Measurements from ENCODE around the gene KLHL18.

The KLHL18 gene

DNA sequence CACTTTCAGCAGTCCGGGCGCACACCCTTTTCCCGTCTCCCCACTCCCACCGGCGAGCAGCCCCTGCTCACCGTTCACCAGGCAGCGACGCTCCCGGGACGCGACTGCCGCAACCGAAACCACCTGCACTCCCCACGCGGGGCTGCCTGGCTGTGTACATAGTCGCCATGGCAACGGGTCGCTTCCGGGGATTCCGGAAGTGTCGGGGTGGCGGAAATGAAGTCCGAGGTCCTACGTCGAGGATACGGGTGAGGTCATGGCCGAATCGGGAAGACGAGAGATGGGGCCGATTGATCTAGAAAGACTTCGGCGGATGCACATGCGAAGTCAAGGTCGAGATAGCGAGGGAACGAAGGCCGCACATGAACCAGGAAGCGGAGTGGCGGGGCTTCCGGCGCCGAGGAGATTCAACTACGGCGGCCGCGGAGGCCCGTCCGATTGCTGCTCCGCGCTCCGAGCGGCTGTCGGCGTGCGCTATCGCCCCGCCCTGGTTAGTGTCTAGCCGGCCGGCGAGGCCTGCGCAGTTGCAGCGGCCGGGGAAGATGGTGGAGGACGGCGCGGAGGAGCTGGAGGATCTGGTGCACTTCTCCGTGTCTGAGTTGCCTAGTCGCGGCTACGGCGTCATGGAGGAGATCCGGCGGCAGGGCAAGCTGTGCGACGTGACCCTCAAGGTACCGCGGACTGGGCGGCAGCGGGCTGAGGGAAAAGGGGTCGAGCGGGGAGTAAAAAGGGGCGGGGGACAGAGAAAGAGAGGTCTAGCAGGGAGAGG, at the start of gene KLHL18, which contains the start of gene KIF9:
Gene KLHL18, plus strand, starts transcription at position 521 of the 769 bp plus-strand sequence. Its CDS starts 22 bp downstream, at position 543.
Gene KIF9, minus strand, starts transcription at position 376 of the 769 bp plus-strand sequence. CDS start 5,425 bp downstream, outside the sequence.
- TF ChIP-seq, protein P1, sequence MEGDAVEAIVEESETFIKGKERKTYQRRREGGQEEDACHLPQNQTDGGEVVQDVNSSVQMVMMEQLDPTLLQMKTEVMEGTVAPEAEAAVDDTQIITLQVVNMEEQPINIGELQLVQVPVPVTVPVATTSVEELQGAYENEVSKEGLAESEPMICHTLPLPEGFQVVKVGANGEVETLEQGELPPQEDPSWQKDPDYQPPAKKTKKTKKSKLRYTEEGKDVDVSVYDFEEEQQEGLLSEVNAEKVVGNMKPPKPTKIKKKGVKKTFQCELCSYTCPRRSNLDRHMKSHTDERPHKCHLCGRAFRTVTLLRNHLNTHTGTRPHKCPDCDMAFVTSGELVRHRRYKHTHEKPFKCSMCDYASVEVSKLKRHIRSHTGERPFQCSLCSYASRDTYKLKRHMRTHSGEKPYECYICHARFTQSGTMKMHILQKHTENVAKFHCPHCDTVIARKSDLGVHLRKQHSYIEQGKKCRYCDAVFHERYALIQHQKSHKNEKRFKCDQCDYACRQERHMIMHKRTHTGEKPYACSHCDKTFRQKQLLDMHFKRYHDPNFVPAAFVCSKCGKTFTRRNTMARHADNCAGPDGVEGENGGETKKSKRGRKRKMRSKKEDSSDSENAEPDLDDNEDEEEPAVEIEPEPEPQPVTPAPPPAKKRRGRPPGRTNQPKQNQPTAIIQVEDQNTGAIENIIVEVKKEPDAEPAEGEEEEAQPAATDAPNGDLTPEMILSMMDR (IDR thresholded peaks at IDR 0.05; ENCODE audit: unreplicated experiment in 3 of 3), result no peak
- no peaks in the 10 kb centered on the region for H3K9me3 Mint-ChIP-seq
- H3K4me3 Mint-ChIP-seq, result peak within 1 kb of the TSS; percentile 98 to 99 (median 99)
- H3K27ac Mint-ChIP-seq, result peak within 1 kb of the TSS; percentile 97 to 98 (median 97)
- no peaks in the 10 kb centered on the region for H3K27me3 Mint-ChIP-seq (ENCODE audit: low read depth)
- H3K4me1 Mint-ChIP-seq, result peaks cover 17% of the 10 kb centered on the region
- H3K36me3 Mint-ChIP-seq (ENCODE audit: low read depth), result peaks cover 6% of the 10 kb centered on the region

DNA sequence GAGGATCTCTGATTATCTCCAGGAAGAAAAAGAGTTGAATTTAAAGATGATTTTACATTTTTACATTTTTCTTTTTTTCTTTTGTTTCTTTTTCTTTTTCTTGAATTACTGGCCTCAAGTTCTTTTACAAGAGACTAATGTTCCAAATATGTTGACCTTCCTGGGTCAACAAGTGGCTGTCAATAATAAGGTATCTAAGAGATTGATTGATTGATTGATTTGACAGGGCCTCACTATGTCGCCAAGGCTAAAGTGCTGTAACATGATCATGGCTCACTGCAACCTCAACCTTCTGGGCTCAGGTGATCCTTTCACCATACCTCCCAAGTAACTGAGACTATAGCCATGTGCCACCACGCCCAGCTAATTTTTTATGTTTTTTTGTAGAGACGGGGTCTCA, 44.7 kb upstream of the KLHL18 start:
- TF ChIP-seq, protein P1 (IDR thresholded peaks at IDR 0.05; ENCODE audit: unreplicated experiment in 3 of 3), result no peak
- no peaks in the 10 kb centered on the region for H3K36me3 Mint-ChIP-seq (ENCODE audit: low read depth)
- no peaks in the 10 kb centered on the region for H3K4me1 Mint-ChIP-seq
- H3K27ac Mint-ChIP-seq, result no peak overlapping the region
- H3K4me3 Mint-ChIP-seq, result no peak overlapping the region
- H3K9me3 Mint-ChIP-seq, result no peaks in the 10 kb centered on the region
- H3K27me3 Mint-ChIP-seq (ENCODE audit: low read depth), result no peaks in the 10 kb centered on the region

DNA sequence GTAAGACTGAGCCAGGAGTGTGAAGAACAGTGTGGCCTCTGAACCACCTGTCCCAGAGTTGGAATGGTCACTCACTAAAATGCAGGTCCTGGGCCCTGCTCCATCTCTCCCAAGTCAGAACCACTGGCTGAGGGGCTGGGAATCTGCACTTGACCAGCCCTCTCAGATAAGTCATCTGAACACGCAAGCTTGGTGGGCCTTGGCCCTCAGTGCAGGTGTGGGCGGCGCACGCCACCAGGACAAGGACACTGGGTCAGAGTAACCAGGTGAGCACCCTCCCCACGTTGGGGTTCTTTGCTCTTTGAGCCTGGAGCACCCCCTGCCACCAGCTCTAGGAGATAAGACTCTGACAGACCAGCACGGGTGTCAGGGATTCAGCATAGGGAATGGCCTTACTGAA, 42.8 kb upstream of the KLHL18 start:
- H3K27me3 Mint-ChIP-seq (ENCODE audit: low read depth), result no peaks in the 10 kb centered on the region
- no peaks in the 10 kb centered on the region for H3K36me3 Mint-ChIP-seq (ENCODE audit: low read depth)
- H3K4me3 Mint-ChIP-seq, result no peak overlapping the region
- no peak overlapping the region for H3K27ac Mint-ChIP-seq
- no peaks in the 10 kb centered on the region for H3K4me1 Mint-ChIP-seq
- no peaks in the 10 kb centered on the region for H3K9me3 Mint-ChIP-seq
- TF ChIP-seq, protein P1 (IDR thresholded peaks at IDR 0.05; ENCODE audit: unreplicated experiment in 3 of 3), result no peak

DNA sequence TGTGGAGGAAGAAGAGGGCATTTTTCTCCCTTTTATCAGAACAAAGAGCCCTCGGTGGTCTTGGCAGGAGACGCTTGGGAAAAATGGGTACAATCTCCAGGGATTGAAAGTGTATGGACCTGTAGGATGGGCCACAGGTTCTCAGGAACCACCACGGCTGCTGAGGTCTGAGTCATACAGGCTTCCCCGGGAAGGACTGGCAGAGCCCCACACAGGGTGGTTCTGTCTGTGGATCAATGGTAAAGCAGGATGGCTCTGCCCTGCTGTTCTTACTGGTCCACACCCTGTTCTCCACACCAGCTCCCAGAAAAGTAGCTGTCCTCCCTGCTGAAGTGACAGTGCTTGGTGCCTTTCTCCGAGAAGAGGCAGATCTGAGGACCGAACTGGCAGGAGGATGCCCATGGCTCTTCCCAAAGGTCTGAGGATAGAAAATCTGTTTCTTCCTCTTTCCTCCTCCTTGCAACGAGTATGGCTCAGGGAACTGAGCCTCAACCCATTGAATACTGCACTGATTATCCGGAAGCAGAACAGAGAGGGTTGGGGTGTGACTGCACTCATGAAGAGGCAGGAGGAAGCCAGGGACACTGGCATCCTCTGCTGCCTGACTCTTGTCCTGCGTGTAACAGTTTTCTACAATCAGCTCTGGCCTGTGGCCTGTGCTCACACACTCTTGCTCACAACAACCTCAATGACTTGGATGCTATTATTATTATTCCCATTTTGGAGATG, 39.2 kb upstream of the KLHL18 start:
- H3K27me3 Mint-ChIP-seq (ENCODE audit: low read depth), result no peaks in the 10 kb centered on the region
- TF ChIP-seq, protein P1 (IDR thresholded peaks at IDR 0.05; ENCODE audit: unreplicated experiment in 3 of 3), result no peak
- no peaks in the 10 kb centered on the region for H3K36me3 Mint-ChIP-seq (ENCODE audit: low read depth)
- no peak overlapping the region for H3K27ac Mint-ChIP-seq
- H3K9me3 Mint-ChIP-seq, result no peaks in the 10 kb centered on the region
- H3K4me1 Mint-ChIP-seq, result no peaks in the 10 kb centered on the region
- no peak overlapping the region for H3K4me3 Mint-ChIP-seq

DNA sequence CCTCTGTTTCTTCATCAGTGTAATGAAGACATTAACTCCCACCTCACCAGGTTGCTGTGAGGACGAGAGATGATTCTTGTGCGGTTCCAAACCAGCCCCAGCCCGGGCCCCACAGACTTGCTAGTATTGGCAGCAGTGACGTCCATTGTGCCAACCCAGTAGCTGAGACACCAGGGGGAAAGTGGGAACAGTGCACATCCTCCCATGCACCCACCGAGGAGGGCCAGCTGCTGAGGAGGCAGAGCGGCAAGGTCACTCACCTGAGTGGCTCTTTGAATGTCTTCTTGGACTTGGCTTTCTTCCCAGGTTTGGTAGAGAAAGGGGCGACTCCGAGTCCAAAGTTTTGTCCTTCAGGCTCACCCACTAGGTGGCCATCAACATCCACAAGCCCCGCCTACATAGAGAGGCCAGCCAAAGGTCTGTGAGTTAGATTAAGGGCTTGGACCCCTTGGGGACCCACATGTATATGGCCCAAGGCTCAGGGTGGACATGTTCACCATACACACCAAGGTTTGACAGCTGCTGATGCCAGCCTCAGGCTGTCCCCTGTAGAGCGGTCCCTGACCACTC, 38.1 kb upstream of the KLHL18 start:
- no peaks in the 10 kb centered on the region for H3K4me1 Mint-ChIP-seq
- no peaks in the 10 kb centered on the region for H3K27me3 Mint-ChIP-seq (ENCODE audit: low read depth)
- TF ChIP-seq, protein P1 (IDR thresholded peaks at IDR 0.05; ENCODE audit: unreplicated experiment in 3 of 3), result no peak
- no peaks in the 10 kb centered on the region for H3K9me3 Mint-ChIP-seq
- H3K27ac Mint-ChIP-seq, result no peak overlapping the region
- no peak overlapping the region for H3K4me3 Mint-ChIP-seq
- H3K36me3 Mint-ChIP-seq (ENCODE audit: low read depth), result no peaks in the 10 kb centered on the region
